ENCODE measurements around the gene USP46.

Gene USP46

DNA sequence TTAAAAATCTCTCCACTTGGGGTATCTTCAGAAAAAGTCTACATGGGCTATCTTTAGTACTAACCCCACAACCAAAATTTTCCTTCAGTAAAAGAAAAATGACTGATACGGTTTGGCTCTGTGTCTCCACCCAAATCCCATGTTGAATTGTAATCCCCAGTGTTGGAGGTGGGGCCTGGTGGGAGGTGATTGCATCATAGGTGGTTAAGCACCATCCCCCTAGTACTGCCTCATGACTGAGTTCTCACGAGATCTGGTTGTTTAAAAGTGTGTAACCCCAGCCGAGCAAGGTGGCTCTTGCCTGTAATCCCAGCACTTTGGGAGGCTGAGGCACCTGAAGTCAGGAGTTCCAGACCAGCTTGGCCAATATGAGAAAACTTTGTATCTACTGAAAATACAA is 66.8 kb downstream of the USP46 start:
- H3K36me3 Mint-ChIP-seq (ENCODE audit: insufficient read depth): peaks cover 13% of the 10 kb centered on the region
- DNase-seq (no peak), ATAC-seq (replicated peaks) (no peak)
- H3K4me3 Mint-ChIP-seq: no peak overlapping the region
- H3K9me3 Mint-ChIP-seq: no peaks in the 10 kb centered on the region
- H3K27ac Mint-ChIP-seq: peak overlapping the region in 1 of 2 donors; percentile 12
- H3K27me3 Mint-ChIP-seq: no peaks in the 10 kb centered on the region
- H3K4me1 Mint-ChIP-seq (ENCODE audit: low read depth in 2 of 2): peaks cover 6% of the 10 kb centered on the region in 2 donors

DNA sequence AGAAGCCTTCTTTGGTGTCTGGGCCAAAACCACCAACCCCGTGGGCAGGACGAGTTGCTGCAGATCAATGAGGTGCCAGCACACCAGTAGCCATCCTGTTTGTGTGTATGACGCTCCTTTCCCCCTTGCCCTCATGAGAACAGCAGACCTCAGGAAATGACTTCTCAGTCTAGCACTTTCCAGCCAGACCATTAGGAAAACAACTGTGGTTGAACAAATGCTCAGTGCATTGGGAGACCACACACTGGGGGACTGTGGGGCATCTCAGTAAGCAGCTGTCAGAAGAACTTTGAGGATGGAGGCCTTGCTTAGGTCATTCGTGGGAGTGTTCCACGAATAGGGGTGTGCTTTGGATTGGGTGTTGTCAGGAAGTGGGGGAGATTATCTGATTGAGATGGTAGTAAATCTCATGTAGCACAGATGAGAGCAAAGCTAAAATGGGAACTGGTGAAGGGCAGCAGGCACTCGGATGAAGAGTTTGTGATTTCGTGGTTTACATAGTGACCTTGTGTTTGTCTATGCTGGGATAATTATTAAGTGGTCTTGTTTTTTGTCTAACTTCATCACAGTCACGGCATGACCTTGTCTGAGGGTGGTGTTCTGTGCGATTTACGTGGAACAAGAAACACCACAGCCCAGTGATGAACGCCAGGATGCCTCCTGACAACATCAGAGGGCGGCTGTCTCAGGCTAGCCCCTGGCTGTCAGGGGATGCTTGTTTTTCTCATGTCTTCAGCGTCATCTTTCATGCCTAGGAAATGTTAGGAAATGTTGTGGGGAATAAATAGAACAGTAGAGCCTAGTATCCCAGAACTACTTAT is 70.1 kb downstream of the USP46 start:
- ATAC-seq (replicated peaks): peak; percentile 80
- no peak overlapping the region for H3K4me3 Mint-ChIP-seq
- H3K4me1 Mint-ChIP-seq (ENCODE audit: low read depth in 2 of 2): peaks cover 6% of the 10 kb centered on the region in 2 donors
- H3K9me3 Mint-ChIP-seq: no peaks in the 10 kb centered on the region
- peak in 1 of 3 experiments; percentile 3 for DNase-seq
- H3K36me3 Mint-ChIP-seq (ENCODE audit: insufficient read depth): no peaks in the 10 kb centered on the region
- H3K27ac Mint-ChIP-seq: peak overlapping the region; percentile 11 to 22
- no peaks in the 10 kb centered on the region for H3K27me3 Mint-ChIP-seq

- H3K4me1 Mint-ChIP-seq (ENCODE audit: low read depth in 2 of 2): peaks cover 6% of the 10 kb centered on the region in 2 donors
- peaks cover 0 to under 1% of the 10 kb centered on the region in 2 donors for H3K27me3 Mint-ChIP-seq
- no peaks in the 10 kb centered on the region for H3K9me3 Mint-ChIP-seq
- H3K4me3 Mint-ChIP-seq: no peak overlapping the region
- no peaks in the 10 kb centered on the region for H3K36me3 Mint-ChIP-seq (ENCODE audit: insufficient read depth)
- DNase-seq: no peak
- no peak for ATAC-seq (replicated peaks)
- H3K27ac Mint-ChIP-seq: peak overlapping the region in 1 of 2 donors; percentile 11
Measured at GRCh38 chr4:52588097-52588496, 71.0 kb downstream of the USP46 start.

GRCh38 chr4:52586069-52586468 is 73.0 kb downstream of the USP46 start:
- Mint-ChIP-seq H3K9me3 (no peaks in the 10 kb centered on the region), H3K4me3 (no peak overlapping the region), H3K4me1 (ENCODE audit: low read depth in 2 of 2) (peaks cover 6% of the 10 kb centered on the region in 2 donors), H3K27ac (no peak overlapping the region), H3K36me3 (ENCODE audit: insufficient read depth) (no peaks in the 10 kb centered on the region), H3K27me3 (peaks cover 9 to 17% of the 10 kb centered on the region in 2 donors)
- no peak for ATAC-seq (replicated peaks)
- DNase-seq: no peak

- no peak overlapping the region for H3K4me3 Mint-ChIP-seq
- H3K27ac Mint-ChIP-seq: no peak overlapping the region
- peaks cover 9 to 21% of the 10 kb centered on the region in 2 donors for H3K27me3 Mint-ChIP-seq
- DNase-seq: no peak
- H3K4me1 Mint-ChIP-seq (ENCODE audit: low read depth in 2 of 2): peaks cover 6% of the 10 kb centered on the region in 2 donors
- no peaks in the 10 kb centered on the region for H3K36me3 Mint-ChIP-seq (ENCODE audit: insufficient read depth)
- no peak for ATAC-seq (replicated peaks)
- H3K9me3 Mint-ChIP-seq: no peaks in the 10 kb centered on the region
Measured at GRCh38 chr4:52585379-52585778, 73.7 kb downstream of the USP46 start.

DNA sequence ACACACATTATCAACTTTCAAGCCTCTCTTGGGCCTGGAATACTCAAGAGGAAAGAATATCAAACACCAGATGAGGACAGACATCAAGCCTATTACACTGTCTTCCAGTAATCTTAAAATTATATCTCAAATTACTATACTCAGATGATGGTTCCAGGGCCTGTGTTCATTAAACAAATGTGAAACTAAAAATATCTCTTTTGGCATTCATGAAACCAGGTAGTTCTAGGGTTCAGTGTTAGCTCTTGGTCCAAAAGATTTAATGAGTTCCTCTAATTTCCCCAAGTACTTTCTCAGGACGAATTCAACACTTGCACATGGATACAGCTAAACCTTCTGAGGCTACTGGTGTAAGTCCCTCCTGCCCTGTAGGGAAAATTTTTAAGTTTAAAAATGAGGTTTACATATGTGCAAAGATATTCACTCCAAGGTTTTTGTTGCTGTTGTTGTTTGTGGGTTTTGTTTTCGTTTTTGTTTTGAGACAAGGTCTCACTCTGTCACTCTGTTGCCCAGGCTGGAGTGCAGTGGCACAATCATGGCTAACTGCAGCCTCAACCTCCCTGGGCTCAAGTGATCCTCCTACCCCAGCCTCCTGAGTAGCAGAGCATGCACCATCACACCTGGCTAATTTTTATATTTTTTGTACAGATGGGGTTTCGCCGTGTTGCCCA is 79.4 kb downstream of the USP46 start:
- Mint-ChIP-seq H3K9me3 (no peaks in the 10 kb centered on the region), H3K27ac (no peak overlapping the region), H3K4me3 (no peak overlapping the region), H3K27me3 (peaks cover 14 to 40% of the 10 kb centered on the region in 2 donors), H3K36me3 (ENCODE audit: insufficient read depth) (no peaks in the 10 kb centered on the region), H3K4me1 (ENCODE audit: low read depth in 2 of 2) (no peaks in the 10 kb centered on the region)
- ATAC-seq (replicated peaks) (no peak), DNase-seq (no peak)

- peaks cover 21 to 42% of the 10 kb centered on the region in 2 donors for H3K27me3 Mint-ChIP-seq
- H3K9me3 Mint-ChIP-seq: no peaks in the 10 kb centered on the region
- H3K36me3 Mint-ChIP-seq (ENCODE audit: insufficient read depth): no peaks in the 10 kb centered on the region
- DNase-seq (no peak), ATAC-seq (replicated peaks) (no peak)
- no peaks in the 10 kb centered on the region for H3K4me1 Mint-ChIP-seq (ENCODE audit: low read depth in 2 of 2)
- H3K4me3 Mint-ChIP-seq: no peak overlapping the region
- no peak overlapping the region for H3K27ac Mint-ChIP-seq
Measured at GRCh38 chr4:52578951-52579350, 80.2 kb downstream of the USP46 start.

GRCh38 chr4:52577624-52577962 is 81.5 kb downstream of the USP46 start:
- Mint-ChIP-seq H3K27ac (no peak overlapping the region), H3K4me3 (no peak overlapping the region)
- DNase-seq: no peak

GRCh38 chr4:52576961-52577623 is 82.0 kb downstream of the USP46 start:
- H3K36me3 Mint-ChIP-seq (ENCODE audit: insufficient read depth): no peaks in the 10 kb centered on the region
- peaks cover 16 to 44% of the 10 kb centered on the region in 2 donors for H3K27me3 Mint-ChIP-seq
- DNase-seq (no peak), ATAC-seq (replicated peaks) (no peak)
- no peaks in the 10 kb centered on the region for H3K4me1 Mint-ChIP-seq (ENCODE audit: low read depth in 2 of 2)
- H3K4me3 Mint-ChIP-seq: no peak overlapping the region
- no peak overlapping the region for H3K27ac Mint-ChIP-seq
- H3K9me3 Mint-ChIP-seq: no peaks in the 10 kb centered on the region

More at GRCh38 chr4:52577624-52577962, 81.5 kb downstream of the USP46 start:
- H3K9me3 Mint-ChIP-seq: no peaks in the 10 kb centered on the region
- ATAC-seq (replicated peaks): no peak
- H3K4me1 Mint-ChIP-seq (ENCODE audit: low read depth in 2 of 2): no peaks in the 10 kb centered on the region
- no peaks in the 10 kb centered on the region for H3K36me3 Mint-ChIP-seq (ENCODE audit: insufficient read depth)
- peaks cover 16 to 44% of the 10 kb centered on the region in 2 donors for H3K27me3 Mint-ChIP-seq

GRCh38 chr4:52576326-52576725 is 82.8 kb downstream of the USP46 start:
- ATAC-seq (replicated peaks): no peak
- Mint-ChIP-seq H3K27ac (no peak overlapping the region), H3K36me3 (ENCODE audit: insufficient read depth) (no peaks in the 10 kb centered on the region), H3K9me3 (no peaks in the 10 kb centered on the region), H3K27me3 (peaks cover 13 to 48% of the 10 kb centered on the region in 2 donors), H3K4me3 (no peak overlapping the region), H3K4me1 (ENCODE audit: low read depth in 2 of 2) (no peaks in the 10 kb centered on the region)
- DNase-seq: no peak

GRCh38 chr4:52575406-52575805 is 83.7 kb downstream of the USP46 start:
- Mint-ChIP-seq H3K9me3 (no peaks in the 10 kb centered on the region), H3K27ac (no peak overlapping the region), H3K27me3 (peaks cover 12 to 44% of the 10 kb centered on the region in 2 donors), H3K36me3 (ENCODE audit: insufficient read depth) (no peaks in the 10 kb centered on the region), H3K4me3 (no peak overlapping the region), H3K4me1 (ENCODE audit: low read depth in 2 of 2) (no peaks in the 10 kb centered on the region)
- ATAC-seq (replicated peaks): no peak
- DNase-seq: no peak

- ATAC-seq (replicated peaks) (no peak), DNase-seq (no peak)
- Mint-ChIP-seq H3K27ac (no peak overlapping the region), H3K27me3 (peaks cover 12 to 53% of the 10 kb centered on the region in 2 donors), H3K36me3 (ENCODE audit: insufficient read depth) (no peaks in the 10 kb centered on the region), H3K9me3 (no peaks in the 10 kb centered on the region), H3K4me1 (ENCODE audit: low read depth in 2 of 2) (no peaks in the 10 kb centered on the region), H3K4me3 (no peak overlapping the region)
Measured at GRCh38 chr4:52574036-52574435, 85.1 kb downstream of the USP46 start.

DNA sequence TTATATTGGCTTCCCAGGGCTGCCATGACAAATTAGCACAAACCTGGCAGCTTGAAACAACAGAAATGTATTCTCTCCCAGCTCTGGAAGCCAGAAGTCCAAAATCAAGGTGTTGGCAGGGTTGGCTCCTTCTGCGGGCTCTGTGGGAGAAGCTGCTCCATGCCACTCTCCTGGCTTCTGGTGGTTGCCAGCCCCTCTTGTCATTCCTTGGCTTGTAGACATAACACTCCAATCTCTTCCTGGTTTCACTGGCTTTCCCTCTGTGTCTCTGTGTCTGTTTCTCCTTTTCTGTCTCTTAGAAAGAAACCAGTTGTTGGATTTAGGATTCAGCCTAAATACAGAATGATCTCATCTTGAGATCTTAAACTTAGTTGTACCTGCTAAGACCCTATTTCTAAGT is 85.5 kb downstream of the USP46 start:
- H3K4me1 Mint-ChIP-seq (ENCODE audit: low read depth in 2 of 2): no peaks in the 10 kb centered on the region
- H3K9me3 Mint-ChIP-seq: no peaks in the 10 kb centered on the region
- H3K27me3 Mint-ChIP-seq: peaks cover 12 to 53% of the 10 kb centered on the region in 2 donors
- H3K4me3 Mint-ChIP-seq: no peak overlapping the region
- DNase-seq: no peak
- ATAC-seq (replicated peaks): no peak
- H3K27ac Mint-ChIP-seq: no peak overlapping the region
- no peaks in the 10 kb centered on the region for H3K36me3 Mint-ChIP-seq (ENCODE audit: insufficient read depth)

Data from effector memory CD8-positive, alpha-beta T cell (primary cell).